HG03064 (cell line): ENCODE data around the gene BCL2L12.

Experiments
- ATAC-seq: cut with Tn5 transposase; IDR thresholded peaks from one replicate; pipeline ENCODE4 v1.9.1; 2021; ENCODE audit warnings: low read depth; ENCODE audit not compliant: unreplicated experiment

Gene BCL2L12

DNA sequence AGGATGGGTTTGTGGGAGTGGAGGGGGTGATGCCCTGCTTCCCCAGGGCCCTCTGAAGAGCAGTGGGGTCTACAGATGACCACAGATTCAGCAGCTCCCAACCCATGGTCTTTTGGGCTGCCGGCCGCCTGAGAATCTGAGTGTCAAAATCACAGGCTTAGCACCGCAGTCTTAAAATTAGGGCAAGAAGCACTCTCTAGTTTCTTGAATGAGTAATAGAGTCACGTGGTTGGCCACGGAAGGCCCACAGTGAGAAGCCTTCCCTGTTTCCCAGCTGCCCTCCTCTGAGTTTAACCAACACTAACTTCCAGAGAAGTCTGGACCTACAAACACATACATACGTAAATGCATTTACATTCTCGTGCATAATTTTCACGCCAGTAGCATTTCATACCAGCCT lies 16.5 kb downstream of the BCL2L12 start:
- no peak for ATAC-seq

DNA sequence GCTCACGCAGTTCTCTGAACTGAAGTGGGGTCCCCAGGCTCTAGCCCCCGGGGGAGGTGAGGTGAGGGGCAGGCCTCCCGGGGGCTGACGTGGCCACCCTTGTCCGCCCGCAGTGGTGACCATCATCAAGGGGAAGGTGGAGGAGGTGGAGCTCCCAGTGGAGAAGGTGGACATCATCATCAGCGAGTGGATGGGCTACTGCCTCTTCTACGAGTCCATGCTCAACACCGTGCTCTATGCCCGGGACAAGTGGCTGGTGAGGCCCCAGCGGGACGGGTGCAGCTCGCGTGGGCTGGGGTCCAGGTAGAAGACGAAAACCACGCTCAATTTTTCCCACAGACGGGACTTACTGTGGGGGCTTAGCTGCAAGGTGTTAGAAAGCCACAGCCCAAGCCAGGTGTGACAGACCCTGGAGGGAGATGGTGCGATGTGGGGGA lies 18.1 kb downstream of the BCL2L12 start:
- ATAC-seq: no peak

GRCh38 chr19:49684251-49684982 lies 18.7 kb downstream of the BCL2L12 start:
- ATAC-seq: no peak

DNA sequence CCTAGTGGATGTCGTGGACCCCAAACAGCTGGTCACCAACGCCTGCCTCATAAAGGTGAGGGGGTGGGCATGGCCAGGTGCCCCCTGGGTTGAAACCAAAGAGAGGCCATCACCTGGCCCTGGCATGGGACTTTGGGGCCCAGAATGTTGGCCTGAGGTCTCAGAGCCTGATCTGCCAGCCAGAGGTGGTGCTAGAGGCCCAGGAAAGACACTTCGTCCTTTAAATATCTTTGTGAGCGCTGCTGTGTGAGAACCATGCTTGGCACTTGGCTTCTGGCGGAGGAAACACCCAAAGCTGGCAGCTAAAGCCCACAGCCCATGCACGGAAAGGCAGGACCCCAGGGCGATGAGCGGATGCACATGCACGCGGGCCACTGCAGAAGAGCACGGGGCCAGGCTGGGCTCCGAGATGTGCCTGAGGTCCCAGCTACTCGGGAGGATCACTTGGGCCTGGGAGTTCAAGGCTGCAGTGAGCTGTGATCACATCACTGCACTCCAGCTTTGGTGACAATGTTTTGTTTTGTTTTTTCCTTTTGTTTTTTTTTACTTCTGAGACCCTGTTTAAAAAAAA lies 19.3 kb downstream of the BCL2L12 start:
- ATAC-seq: no peak

- ATAC-seq: no peak
Measured at GRCh38 chr19:49685845-49686332, 20.2 kb downstream of the BCL2L12 start.

DNA sequence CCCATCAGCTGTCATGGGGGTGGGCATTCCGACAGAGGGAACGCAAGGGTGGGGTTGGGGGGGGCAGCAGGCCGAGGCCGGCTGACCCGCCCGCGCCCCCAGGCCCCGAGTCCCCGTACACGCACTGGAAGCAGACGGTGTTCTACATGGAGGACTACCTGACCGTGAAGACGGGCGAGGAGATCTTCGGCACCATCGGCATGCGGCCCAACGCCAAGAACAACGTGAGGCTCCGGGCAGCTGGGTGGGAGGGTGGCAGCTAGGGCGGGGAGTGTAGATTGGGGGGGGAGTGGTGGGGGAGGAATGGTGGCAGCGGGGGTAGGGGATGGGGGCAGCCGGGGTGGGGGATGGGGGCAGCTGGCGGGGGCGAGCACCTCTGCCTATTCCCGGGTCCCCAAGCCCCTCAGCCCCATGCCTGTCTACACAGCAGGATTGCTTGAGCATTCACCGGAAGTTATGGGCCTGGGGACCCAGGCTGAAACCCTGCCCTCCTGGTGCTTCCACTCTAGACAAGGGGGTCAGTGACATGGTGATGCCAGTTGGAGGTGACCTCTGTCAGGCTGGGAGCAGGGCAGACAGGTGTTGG lies 20.9 kb downstream of the BCL2L12 start:
- ATAC-seq: no peak

DNA sequence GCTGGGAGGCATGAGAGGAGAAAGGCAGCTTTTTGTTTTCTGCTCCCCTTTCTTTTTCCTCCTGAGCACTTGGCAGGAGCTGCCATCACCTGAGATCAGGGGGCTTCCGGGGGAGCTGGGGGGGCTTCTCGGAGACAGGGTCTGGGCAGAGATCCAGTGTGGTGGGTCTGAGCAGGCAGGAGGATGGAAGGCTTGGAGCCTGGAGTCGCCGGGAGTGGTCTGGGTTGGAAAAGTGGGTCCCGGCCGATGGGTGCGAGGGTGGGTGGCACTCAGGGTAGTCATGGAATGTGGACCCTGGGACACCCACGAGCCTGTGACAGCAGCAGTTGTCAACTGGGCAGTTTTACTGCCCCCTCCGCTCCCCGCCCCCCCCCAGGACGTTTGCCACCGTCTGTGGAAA lies 21.4 kb downstream of the BCL2L12 start:
- ATAC-seq: no peak

DNA sequence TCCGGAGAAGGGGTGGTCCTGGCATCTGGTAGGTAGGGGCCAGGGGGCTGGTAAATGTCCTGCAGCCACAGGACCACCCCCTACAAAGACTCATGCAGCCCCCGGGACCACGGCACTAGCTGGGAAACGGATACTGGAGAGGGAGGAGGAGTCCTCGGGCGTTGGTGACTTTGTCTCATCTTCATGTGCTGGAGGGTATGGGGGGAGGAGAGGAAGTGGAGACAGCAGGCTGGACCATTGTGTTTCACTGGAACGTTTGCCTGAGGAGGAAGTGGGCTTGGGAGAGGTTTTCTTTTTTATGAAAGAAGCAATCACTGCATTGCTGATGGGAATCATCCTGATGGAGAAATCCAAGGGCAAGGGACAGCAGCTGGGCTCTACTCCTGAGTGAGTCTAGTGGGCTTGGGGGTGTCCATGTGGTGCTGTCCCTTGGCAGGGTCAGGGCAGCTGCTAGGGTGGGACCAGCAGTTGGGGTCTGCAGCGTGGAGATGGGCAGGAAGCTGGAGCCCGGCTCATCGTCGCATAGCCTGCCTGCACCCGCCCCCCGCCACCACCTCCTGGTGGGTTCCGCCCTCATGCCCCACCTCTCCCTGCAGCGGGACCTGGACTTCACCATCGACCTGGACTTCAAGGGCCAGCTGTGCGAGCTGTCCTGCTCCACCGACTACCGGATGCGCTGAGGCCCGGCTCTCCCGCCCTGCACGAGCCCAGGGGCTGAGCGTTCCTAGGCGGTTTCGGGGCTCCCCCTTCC lies 22.0 kb downstream of the BCL2L12 start:
- ATAC-seq: no peak

DNA sequence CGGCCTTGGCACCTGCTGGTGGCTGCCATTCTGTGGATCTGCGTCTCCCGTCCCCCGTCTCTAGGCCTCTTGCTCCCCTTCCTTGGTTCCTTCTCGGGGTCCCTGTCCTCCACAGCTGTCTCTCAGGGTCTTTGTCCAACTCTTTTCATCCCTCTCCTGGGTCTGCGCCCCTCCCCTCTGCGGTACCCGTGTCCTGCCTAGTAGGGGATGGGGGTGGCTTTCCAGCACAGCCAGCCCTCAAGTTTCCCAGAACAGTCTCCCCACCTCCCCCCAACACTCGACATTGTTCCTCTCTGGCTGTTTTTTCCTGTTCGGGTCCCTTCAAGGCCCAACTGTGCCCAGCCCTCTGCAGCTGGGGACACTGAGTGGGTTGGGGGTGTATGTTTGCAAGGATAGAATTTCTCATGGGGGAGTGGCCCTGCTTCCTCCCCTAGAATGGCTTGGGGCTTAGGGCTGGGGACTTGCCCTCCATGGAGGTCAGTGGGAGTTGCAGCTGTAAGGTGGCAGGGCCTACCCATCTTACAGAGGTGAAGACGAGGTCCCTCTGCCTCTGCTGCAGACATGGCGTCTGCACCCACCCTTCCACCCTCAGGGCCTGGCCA lies 22.9 kb downstream of the BCL2L12 start:
- ATAC-seq: no peak

GRCh38 chr19:49689133-49690078 lies 23.7 kb downstream of the BCL2L12 start, which contains the start of gene ADM5:
TSS of gene ADM5 (plus strand) at chr19:49689594. CDS start at chr19:49689838, 244 bp downstream.
- no peak for ATAC-seq

- ATAC-seq: no peak
Measured at GRCh38 chr19:49690079-49690655, 24.4 kb downstream of the BCL2L12 start.

- ATAC-seq: no peak
Measured at GRCh38 chr19:49690656-49691242, 25.0 kb downstream of the BCL2L12 start, which contains the start of gene CPT1C. TSS of gene CPT1C (plus strand) at chr19:49691116. CDS start at chr19:49692253, 1,137 bp downstream.

- ATAC-seq: no peak
Measured at GRCh38 chr19:49691243-49692146, 25.8 kb downstream of the BCL2L12 start.

DNA sequence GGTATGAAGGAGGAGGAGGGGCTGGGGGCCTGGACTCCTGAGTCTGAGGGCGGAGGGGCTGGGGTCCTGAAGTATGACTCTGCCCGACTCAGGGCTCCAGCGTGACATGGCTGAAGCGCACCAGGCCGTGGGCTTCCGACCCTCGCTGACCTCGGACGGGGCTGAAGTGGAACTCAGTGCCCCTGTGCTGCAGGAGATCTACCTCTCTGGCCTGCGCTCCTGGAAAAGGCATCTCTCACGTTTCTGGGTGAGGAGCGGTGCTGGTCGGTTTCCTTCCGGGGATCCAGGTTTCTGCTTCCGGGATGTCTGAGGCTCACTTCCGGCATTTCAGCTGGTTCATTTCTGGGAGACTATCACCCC lies 26.4 kb downstream of the BCL2L12 start:
- ATAC-seq: no peak

GRCh38 chr19:49696115-49696514 lies 30.4 kb downstream of the BCL2L12 start:
- no peak for ATAC-seq

DNA sequence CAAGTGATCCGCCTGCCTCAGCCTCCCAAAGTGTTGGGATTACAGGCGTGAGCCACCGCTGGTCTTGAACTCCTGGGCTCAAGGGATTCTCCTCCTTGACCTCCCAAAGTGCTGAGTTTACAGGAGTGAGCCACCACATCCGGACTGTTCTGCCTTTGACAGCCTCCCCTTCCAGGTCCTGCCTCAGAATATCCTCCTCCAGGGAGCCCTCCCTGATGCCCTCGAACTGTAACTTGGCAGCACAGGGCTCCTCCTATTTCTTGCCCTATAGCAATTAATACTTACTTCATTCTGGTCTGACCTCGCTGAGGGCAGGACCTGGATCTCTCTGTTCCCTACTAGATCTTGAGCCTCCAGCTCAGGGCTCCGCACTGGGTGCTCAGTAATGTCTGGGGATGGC lies 31.1 kb downstream of the BCL2L12 start:
- ATAC-seq: no peak

- no peak for ATAC-seq
Measured at GRCh38 chr19:49699364-49699763, 33.6 kb downstream of the BCL2L12 start.

DNA sequence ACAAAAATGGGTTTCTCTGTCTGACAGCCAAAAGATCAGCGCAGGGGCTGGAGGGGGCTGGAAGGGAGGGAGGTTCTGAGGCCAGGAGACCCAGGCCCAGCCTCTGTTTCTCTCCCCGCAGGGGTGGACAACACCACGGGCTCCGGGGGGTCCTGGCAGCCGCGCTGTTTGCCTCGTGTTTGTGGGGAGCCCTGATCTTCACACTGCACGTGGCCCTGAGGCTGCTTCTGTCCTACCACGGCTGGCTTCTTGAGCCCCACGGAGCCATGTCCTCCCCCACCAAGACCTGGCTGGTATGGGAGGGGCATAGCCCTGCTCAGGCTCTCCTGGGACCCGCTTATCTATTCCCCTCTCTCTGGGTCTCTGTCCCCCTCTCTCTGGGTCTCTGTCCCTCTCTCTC lies 34.8 kb downstream of the BCL2L12 start:
- no peak for ATAC-seq
